Fibroblast of pulmonary artery (primary cell): ENCODE results near the gene ADAM19.
A peak's percentile ranks its signal among the peaks of the same experiment; 100 is the strongest.

ENCODE experiments used
- DNase-seq: peaks from one replicate; pipeline ENCODE4 v3.0.0-alpha.2; 2010; ENCODE audit warnings: low read depth
- H3K4me3 ChIP-seq: replicated peaks from 2 replicates; pipeline ENCODE4 v1.5.1; 2011; ENCODE audit warnings: low read depth, mild to moderate bottlenecking, control low read depth, low read length, moderate library complexity
- TF ChIP-seq, protein P1 (sequence below): IDR thresholded peaks from 2 replicates; pipeline ENCODE4 v1.5.1; 2011; ENCODE audit warnings: mild to moderate bottlenecking, control low read depth, low read length, inconsistent platforms; ENCODE audit errors: missing control alignments

ADAM19 gene

DNA sequence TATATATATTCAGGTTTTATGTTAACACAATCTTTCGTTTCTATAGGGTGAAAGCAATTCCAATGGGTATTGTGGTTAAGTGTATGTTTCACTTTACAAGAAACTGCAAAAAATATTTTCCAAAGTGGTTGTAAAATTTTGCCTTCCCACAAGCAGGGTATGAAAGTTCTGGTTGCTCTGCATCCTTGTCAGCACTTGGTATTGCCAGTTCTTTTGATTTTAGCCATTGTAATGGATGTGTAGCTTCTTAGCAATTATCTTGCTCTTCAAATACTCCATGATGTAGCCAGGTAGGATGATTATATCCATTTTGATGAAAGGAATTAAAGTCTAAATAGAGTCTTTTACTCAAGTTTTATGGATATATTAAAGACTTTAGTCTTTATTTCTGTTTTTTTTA, 9.1 kb upstream of the ADAM19 start:
- TF ChIP-seq, protein P1, sequence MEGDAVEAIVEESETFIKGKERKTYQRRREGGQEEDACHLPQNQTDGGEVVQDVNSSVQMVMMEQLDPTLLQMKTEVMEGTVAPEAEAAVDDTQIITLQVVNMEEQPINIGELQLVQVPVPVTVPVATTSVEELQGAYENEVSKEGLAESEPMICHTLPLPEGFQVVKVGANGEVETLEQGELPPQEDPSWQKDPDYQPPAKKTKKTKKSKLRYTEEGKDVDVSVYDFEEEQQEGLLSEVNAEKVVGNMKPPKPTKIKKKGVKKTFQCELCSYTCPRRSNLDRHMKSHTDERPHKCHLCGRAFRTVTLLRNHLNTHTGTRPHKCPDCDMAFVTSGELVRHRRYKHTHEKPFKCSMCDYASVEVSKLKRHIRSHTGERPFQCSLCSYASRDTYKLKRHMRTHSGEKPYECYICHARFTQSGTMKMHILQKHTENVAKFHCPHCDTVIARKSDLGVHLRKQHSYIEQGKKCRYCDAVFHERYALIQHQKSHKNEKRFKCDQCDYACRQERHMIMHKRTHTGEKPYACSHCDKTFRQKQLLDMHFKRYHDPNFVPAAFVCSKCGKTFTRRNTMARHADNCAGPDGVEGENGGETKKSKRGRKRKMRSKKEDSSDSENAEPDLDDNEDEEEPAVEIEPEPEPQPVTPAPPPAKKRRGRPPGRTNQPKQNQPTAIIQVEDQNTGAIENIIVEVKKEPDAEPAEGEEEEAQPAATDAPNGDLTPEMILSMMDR = no peak
- no peak for DNase-seq
- H3K4me3 ChIP-seq = no peak overlapping the region

GRCh38 chr5:157582731-157583620, 7.4 kb upstream of the ADAM19 start:
- no peak overlapping the region for H3K4me3 ChIP-seq
- TF ChIP-seq, protein P1 = no peak
- no peak for DNase-seq

GRCh38 chr5:157581901-157582300, 6.3 kb upstream of the ADAM19 start:
- TF ChIP-seq, protein P1 = no peak
- no peak overlapping the region for H3K4me3 ChIP-seq

DNA sequence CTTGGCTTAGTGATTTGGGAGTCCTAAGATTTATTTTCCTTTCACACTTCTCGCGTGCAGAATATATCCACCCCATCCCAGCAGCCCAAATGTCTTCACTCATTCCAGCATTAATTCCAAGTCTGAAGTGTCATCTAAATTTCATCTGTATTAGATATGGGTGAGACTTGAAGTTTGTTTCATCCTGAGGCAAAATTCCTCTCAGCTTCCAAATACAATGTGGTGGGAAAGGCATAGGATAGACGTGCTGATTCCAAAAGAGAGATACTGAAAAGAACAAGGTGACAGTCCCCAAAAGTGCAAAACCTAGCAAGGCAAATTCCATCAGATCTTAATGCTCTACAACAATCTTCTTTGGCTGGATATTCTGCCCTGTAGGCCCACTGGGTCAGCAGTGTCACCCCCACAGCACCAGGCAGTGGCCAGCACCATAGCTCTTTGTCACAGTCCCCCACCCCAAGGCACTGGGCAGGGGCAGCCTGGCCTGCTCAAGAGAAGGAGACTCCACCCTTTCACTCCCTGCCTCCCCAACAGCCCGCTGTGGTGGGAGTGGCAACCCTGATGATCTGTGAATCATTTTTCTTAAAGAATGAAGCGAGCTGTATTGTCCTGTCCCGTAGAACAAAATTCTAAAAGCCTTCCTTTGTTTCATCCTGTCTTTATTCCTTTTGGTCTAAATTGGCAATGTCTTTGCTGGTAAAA, 2.7 kb upstream of the ADAM19 start:
- H3K4me3 ChIP-seq = no peak overlapping the region
- DNase-seq = no peak
- TF ChIP-seq, protein P1 = no peak

More at GRCh38 chr5:157581901-157582300, 6.3 kb upstream of the ADAM19 start:
- DNase-seq = no peak

GRCh38 chr5:157576678-157577077, 1.1 kb upstream of the ADAM19 start:
- TF ChIP-seq, protein P1 = no peak
- no peak overlapping the region for H3K4me3 ChIP-seq
- DNase-seq = no peak

- H3K4me3 ChIP-seq = peak overlapping the region; percentile 82
- TF ChIP-seq, protein P1 = no peak
- DNase-seq = peak; percentile 59
Observed at GRCh38 chr5:157574456-157575380, 857 bp downstream of the ADAM19 start.
